GM12878 (cell line): Measurements from ENCODE around the gene POLR1A.

Source experiments
- BACH1 ChIP-seq: fragments of 450-650 bp; IDR thresholded peaks from 2 replicates; pipeline ENCODE4 v1.6.1; 2017; ENCODE audit warnings: mild to moderate bottlenecking, borderline replicate concordance
- CHD2 ChIP-seq: IDR thresholded peaks from 2 replicates; pipeline ENCODE4 v1.6.1; 2011; ENCODE audit warnings: low read depth, low read length, improper control_type of control experiment, borderline replicate concordance
- CHD4 ChIP-seq: fragments of 200-600 bp; sonication (generic); IDR thresholded peaks from 2 replicates; pipeline ENCODE4 v1.6.1; 2016; ENCODE audit warnings: mild to moderate bottlenecking
- CTCF ChIP-seq, 3 experiments: IDR thresholded peaks in 2 of 3; conservative IDR thresholded peaks in 1 of 3; 2 replicates each; pipeline ENCODE4 v1.5.1; 2011; ENCODE audit warnings: low read depth in 3 of 3, low read length in 3 of 3, mild to moderate bottlenecking in 3 of 3, control low read depth in 2 of 3, moderate library complexity in 2 of 3, inconsistent platforms in 1 of 3, mixed read lengths in 1 of 3; ENCODE audit not compliant: control insufficient read depth in 2 of 3, insufficient read depth in 1 of 3; ENCODE audit errors: extremely low read depth in 1 of 3
- ETV6 ChIP-seq, 2 experiments: fragments of 450-650 bp in 1 of 2; IDR thresholded peaks in 1 of 2; conservative IDR thresholded peaks in 1 of 2; 2 replicates each; pipeline ENCODE4 v1.6.1; 2014; ENCODE audit warnings: antibody characterized with exemption in 1 of 2, borderline replicate concordance in 1 of 2, low read depth in 1 of 2, mild to moderate bottlenecking in 1 of 2, moderate library complexity in 1 of 2
- EZH2 ChIP-seq: IDR thresholded peaks from 2 replicates; pipeline ENCODE4 v1.6.1; 2012; ENCODE audit warnings: low read depth, mild to moderate bottlenecking, control low read depth, inconsistent platforms, low read length, borderline replicate concordance; ENCODE audit not compliant: control insufficient read depth
- HDGF ChIP-seq: fragments of 450-650 bp; IDR thresholded peaks from 2 replicates; pipeline ENCODE4 v1.6.1; 2016; ENCODE audit warnings: antibody characterized with exemption
- KDM1A ChIP-seq: fragments of 200-600 bp; sonication (generic); IDR thresholded peaks from 2 replicates; pipeline ENCODE4 v1.6.1; 2016; ENCODE audit warnings: borderline replicate concordance
- PKNOX1 ChIP-seq: fragments of 450-650 bp; IDR thresholded peaks from 2 replicates; pipeline ENCODE4 v1.6.1; 2016; ENCODE audit warnings: mild to moderate bottlenecking
- PML ChIP-seq: IDR thresholded peaks from 2 replicates; pipeline ENCODE4 v1.6.1; 2012; ENCODE audit warnings: low read length, inconsistent platforms
- POLR2A ChIP-seq: IDR thresholded peaks from 2 replicates; pipeline ENCODE4 v1.6.1; 2011; ENCODE audit warnings: low read depth, mild to moderate bottlenecking, low read length
- RFX5 ChIP-seq: IDR thresholded peaks from 2 replicates; pipeline ENCODE4 v1.6.1; 2011; ENCODE audit warnings: low read depth, low read length, improper control_type of control experiment
- TCF7 ChIP-seq: IDR thresholded peaks from 2 replicates; pipeline ENCODE4 v1.6.1; 2014; ENCODE audit warnings: antibody characterized with exemption, borderline replicate concordance
- USF2 ChIP-seq: IDR thresholded peaks from 2 replicates; pipeline ENCODE4 v1.6.1; 2011; ENCODE audit warnings: low read depth, low read length, improper control_type of control experiment, borderline replicate concordance

GRCh38 chr2:85978883-85979780 lies 126.6 kb downstream of the POLR1A start:
- TF ChIP-seq CTCF (IDR thresholded peaks at IDR 0.05 in 2 of 3, conservative IDR thresholded peaks at IDR 0.05 in 1 of 3; ENCODE audit: control insufficient read depth in 2 of 3, extremely low read depth in 1 of 3, insufficient read depth in 1 of 3, low read depth in 3 of 3, low read length in 3 of 3) = no peak
- TF ChIP-seq KDM1A = no peak
- no peak for TF ChIP-seq RFX5
- TF ChIP-seq PML = no peak
- no peak for TF ChIP-seq POLR2A
- peak in 1 of 2 experiments; percentile 24; a peak in 1 of 4 replicates for TF ChIP-seq ETV6 (conservative IDR thresholded peaks at IDR 0.05 in 1 of 2, IDR thresholded peaks at IDR 0.05 in 1 of 2; ENCODE audit: borderline replicate concordance in 1 of 2, low read depth in 1 of 2)
- TF ChIP-seq TCF7 = no peak
- TF ChIP-seq USF2 = no peak
- TF ChIP-seq EZH2 = no peak
- TF ChIP-seq CHD4 = no peak
- TF ChIP-seq CHD2 = no peak
- no peak for TF ChIP-seq PKNOX1
- no peak for TF ChIP-seq HDGF
- no peak for TF ChIP-seq BACH1
